SH-SY5Y (cell line): Measurements from ENCODE around the gene PLCG1.

Experiments used
- GATA2 ChIP-seq: IDR thresholded peaks from 2 replicates; pipeline ENCODE4 v1.6.1; 2011; ENCODE audit warnings: mild to moderate bottlenecking, low read depth, low read length
- GATA3 ChIP-seq: IDR thresholded peaks from 2 replicates; pipeline ENCODE4 v1.6.1; 2011; ENCODE audit warnings: low read depth, mild to moderate bottlenecking, low read length, moderate library complexity

PLCG1 gene

DNA sequence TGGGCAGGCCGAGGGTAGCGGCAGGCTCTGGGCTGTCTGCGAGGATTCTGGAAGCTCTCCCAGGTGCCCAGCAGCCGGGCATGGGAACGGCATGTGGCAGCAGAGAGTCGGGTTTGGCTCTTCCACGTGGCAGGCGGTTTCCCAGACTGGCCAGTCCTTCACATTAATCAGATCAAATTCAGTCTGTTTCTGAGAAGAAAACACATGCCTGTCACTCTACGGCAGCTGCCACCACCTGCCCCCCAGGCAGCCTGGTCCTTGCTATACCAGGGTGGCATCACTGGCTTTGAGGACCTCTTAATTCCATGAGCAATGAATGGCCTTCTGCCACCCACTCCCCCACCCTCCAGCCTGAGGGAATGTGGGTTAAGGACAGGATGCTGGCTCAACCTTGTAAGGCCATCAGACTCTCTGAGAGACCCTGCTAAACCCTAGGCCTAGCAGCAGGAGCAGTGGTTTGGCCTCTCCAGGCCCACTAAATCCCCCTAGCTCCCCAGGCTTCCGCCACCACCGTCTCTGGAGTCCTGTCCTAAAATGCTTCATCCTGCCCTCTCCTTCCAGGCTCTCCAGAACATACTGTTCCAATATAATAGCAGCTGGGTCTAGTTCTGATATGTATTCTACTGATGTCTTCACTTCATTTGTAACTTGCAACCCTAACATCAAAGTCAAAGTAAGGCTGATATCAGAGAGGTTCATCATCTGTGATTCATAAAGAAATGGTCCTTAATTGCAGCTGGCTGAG, 47.8 kb downstream of the PLCG1 start:
- TF ChIP-seq GATA3 = no peak
- TF ChIP-seq GATA2 = no peak

- TF ChIP-seq GATA3 (no peak), GATA2 (no peak)
Measured at GRCh38 chr20:41187668-41188067, 50.3 kb downstream of the PLCG1 start.

- TF ChIP-seq GATA3 (no peak), GATA2 (no peak)
Measured at GRCh38 chr20:41191562-41192500, 54.5 kb downstream of the PLCG1 start.

- TF ChIP-seq GATA2 = no peak
- TF ChIP-seq GATA3 = no peak
Measured at GRCh38 chr20:41192575-41192974, 55.2 kb downstream of the PLCG1 start.

- no peak for TF ChIP-seq GATA3
- no peak for TF ChIP-seq GATA2
Measured at GRCh38 chr20:41196653-41197225, 59.4 kb downstream of the PLCG1 start.

DNA sequence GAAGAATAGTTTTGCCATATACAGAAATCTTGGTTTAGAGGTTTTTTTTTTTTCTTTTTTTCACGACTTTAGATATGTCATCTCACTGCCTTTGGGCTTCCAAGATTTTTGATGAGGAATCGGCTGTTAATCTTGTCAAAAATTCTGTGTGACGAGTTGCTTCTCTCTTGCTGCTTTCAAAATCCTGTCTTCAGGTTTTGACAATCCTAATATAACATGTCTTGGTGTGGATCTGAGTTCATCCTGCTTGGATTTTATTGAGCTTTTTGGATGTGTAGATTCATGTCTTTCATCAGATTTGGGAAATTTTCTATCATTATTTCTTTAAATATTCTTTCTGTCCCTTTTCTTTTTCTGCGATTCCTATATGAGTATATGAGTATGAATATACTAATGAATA, 61.1 kb downstream of the PLCG1 start:
- TF ChIP-seq GATA2 = no peak
- TF ChIP-seq GATA3 = no peak

DNA sequence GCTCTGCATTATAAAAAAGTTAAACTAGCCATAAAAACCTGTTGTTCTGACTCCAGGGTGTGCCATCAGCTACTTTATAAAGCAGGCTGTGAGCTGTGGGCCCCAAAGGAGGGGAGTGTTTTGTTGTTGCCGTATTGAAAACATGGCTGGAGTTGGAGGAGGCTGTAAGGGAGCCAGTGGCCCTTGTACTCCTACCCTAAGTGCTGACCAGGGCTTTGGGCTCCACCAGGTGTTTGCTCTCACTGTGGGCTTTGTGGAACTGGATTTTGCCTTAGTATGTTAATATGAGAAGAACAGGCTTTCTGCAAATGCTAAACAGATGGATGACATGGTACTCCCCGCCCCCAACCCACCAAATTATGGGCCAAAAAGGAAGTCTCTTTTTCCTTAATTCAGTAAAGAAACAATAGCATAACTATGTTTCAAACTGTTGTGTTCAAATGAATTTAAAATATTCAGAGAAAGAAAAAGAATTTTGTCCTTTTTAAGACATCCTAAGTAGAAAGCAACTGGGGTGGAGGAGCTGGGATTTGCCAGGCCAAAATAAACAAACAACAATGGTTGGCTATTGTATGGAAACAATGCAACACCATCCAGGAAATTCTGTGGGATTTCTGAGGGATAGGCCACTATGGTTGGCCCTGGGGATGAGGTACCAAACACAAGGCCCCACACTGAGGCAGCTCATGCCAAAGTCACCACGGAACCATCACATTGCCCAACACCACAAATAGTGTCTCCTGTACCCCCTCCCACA, 63.3 kb downstream of the PLCG1 start:
- no peak for TF ChIP-seq GATA2
- no peak for TF ChIP-seq GATA3

DNA sequence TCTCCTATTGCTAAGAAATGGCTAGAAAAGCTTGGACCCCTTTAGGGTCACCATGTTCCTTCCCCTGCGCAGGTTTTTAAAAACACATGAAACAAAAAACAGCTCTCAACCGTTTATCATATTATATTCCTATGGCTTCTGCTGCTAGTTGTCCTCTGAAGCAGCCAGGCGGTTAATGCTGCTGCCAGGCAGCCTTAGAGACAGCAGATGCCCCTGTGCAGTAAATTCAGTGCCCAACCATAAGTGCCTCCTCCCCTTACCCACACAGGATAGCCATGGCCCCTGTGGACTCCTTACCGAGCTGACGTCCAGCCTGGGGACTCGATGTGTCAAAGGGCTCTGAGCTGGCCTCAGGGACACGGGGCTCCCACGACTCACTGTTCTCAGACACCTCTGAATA, 64.4 kb downstream of the PLCG1 start:
- TF ChIP-seq GATA2 (no peak), GATA3 (no peak)

- TF ChIP-seq GATA2 = no peak
- TF ChIP-seq GATA3 = no peak
Measured at GRCh38 chr20:41202426-41202825, 65.1 kb downstream of the PLCG1 start.

GRCh38 chr20:41203660-41204059, 66.3 kb downstream of the PLCG1 start:
- TF ChIP-seq GATA3 (no peak), GATA2 (no peak)

- no peak for TF ChIP-seq GATA2
- TF ChIP-seq GATA3 = no peak
Measured at GRCh38 chr20:41204304-41205265, 67.2 kb downstream of the PLCG1 start.

DNA sequence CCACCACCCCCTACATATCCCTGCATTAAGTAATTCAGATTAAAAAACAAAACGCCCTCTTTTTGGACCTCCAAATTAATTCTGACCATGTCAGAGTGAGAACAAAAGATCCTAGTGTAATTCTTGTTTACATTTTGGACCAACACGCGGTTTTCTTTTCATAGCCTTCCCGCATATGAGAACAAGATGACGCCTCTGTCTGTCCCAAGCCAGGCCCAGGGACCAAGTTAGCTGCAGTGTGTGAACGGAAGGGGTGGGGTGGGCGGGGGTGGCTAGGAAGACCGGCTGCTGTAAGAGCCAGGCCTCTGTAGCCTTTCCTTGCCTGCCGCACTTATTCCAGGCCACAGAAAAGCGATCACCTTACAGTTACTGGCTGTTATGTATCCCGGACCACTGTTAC, 68.0 kb downstream of the PLCG1 start:
- TF ChIP-seq GATA2 = no peak
- no peak for TF ChIP-seq GATA3

GRCh38 chr20:41213150-41213820, 75.9 kb downstream of the PLCG1 start:
- TF ChIP-seq GATA2 (no peak), GATA3 (no peak)
